NCI-H146 (cell line): ENCODE data around the gene KLHL1.

Experiments used
- DNase-seq: peaks from one replicate; lab custom pipeline; 2025; lab: John Stamatoyannopoulos, UW

Gene KLHL1

GRCh38 chr13:69872321-69873047 lies 235.8 kb downstream of the KLHL1 start:
- DNase-seq: no peak

- no peak for DNase-seq
These were observed 241.7 kb downstream of the KLHL1 start for GRCh38 chr13:69866555-69866954.

- peak; percentile 83 for DNase-seq
These were observed 250.9 kb downstream of the KLHL1 start for GRCh38 chr13:69857183-69857821.

GRCh38 chr13:69856331-69856730 lies 251.9 kb downstream of the KLHL1 start:
- no peak for DNase-seq

- DNase-seq: peak; percentile 90
These were observed 279.7 kb downstream of the KLHL1 start for GRCh38 chr13:69828527-69828926.

- peak; percentile 74 for DNase-seq
These were observed 288.1 kb downstream of the KLHL1 start for GRCh38 chr13:69820180-69820579.

GRCh38 chr13:69817333-69817869 lies 290.9 kb downstream of the KLHL1 start:
- DNase-seq: no peak

- DNase-seq: no peak
These were observed 299.1 kb downstream of the KLHL1 start for GRCh38 chr13:69809152-69809551.

GRCh38 chr13:69796256-69796655 lies 312.0 kb downstream of the KLHL1 start:
- no peak for DNase-seq

GRCh38 chr13:69793783-69794453 lies 314.3 kb downstream of the KLHL1 start:
- DNase-seq: no peak

GRCh38 chr13:69776937-69777336 lies 331.3 kb downstream of the KLHL1 start:
- DNase-seq: no peak

GRCh38 chr13:69769608-69770007 lies 338.6 kb downstream of the KLHL1 start:
- DNase-seq: no peak

- no peak for DNase-seq
These were observed 346.7 kb downstream of the KLHL1 start for GRCh38 chr13:69761581-69761980.

- no peak for DNase-seq
These were observed 353.2 kb downstream of the KLHL1 start for GRCh38 chr13:69755101-69755500.

GRCh38 chr13:69751259-69751658 lies 357.0 kb downstream of the KLHL1 start:
- DNase-seq: no peak

GRCh38 chr13:69737129-69737935 lies 370.9 kb downstream of the KLHL1 start:
- DNase-seq: no peak

GRCh38 chr13:69721631-69722030 lies 386.6 kb downstream of the KLHL1 start:
- no peak for DNase-seq

- no peak for DNase-seq
These were observed 387.8 kb downstream of the KLHL1 start for GRCh38 chr13:69720278-69720983.

GRCh38 chr13:69706807-69707206 lies 401.4 kb downstream of the KLHL1 start:
- DNase-seq: no peak

- no peak for DNase-seq
These were observed 403.9 kb downstream of the KLHL1 start for GRCh38 chr13:69704311-69704710.

GRCh38 chr13:69690999-69691398 lies 417.3 kb downstream of the KLHL1 start:
- DNase-seq: no peak
